GM12878 (cell line): ENCODE data around the gene OR11A1. TPM values are rescaled to one million over a fixed set of nuclear protein-coding genes. Genes with fewer than 3 reads are reported as not detected.
"Not testable (repeated sequence)": the region's sequence is repeated elsewhere in the genome, so short reads cannot be mapped to it uniquely, and the experiment has no call there.

Experiments
- ATAC-seq: fragments of 200-7000 bp; cut with Tn5 transposase; 3 replicates; pipeline ENCODE4 v1.9.1; 2020; ENCODE audit warnings: mild to moderate bottlenecking, moderate library complexity
- BruUV-seq: library from RNA; stranded (reverse); fragments of 400-500 nt; replicated peaks from 2 replicates; lab custom pipeline; 2021; lab: Mats Ljungman, UMichigan
- CTCF ChIA-PET: fragments of 300-600 bp; sonication (Branson Sonifier 250); formaldehyde crosslinking; extraction: SDS; loops from one replicate; lab custom pipeline; 2021; ENCODE audit warnings: inconsistent platforms; lab: Yijun Ruan, JAX
- POLR2A ChIA-PET: fragments of 350-600 bp; formaldehyde crosslinking; extraction: SDS; loops from one replicate; lab custom pipeline; 2021; ENCODE audit warnings: inconsistent platforms; lab: Charles Lee
- RAD21 ChIA-PET: fragments of 300-600 bp; sonication (Branson Sonifier 250); formaldehyde crosslinking; loops from one replicate; lab custom pipeline; 2023; ENCODE audit warnings: antibody characterized with exemption; ENCODE audit not compliant: unreplicated experiment; lab: Charles Lee
- SMC1A ChIA-PET: fragments of 300-600 bp; sonication (Branson Sonifier 250); formaldehyde crosslinking; loops from one replicate; lab custom pipeline; 2023; ENCODE audit not compliant: unreplicated experiment, uncharacterized antibody; lab: Charles Lee
- DNase-seq: peaks from one replicate; pipeline ENCODE4 v3.0.0-alpha.2; 2011; ENCODE audit warnings: low read depth, low spot score
- FAIRE-seq: peaks from 3 replicates; lab custom pipeline; 2011; peaks lifted over from hg19 to GRCh38; lab: Jason Lieb, UNC
- H2AFZ ChIP-seq: 2 replicates; pipeline ENCODE4 v1.6.0; 2011; ENCODE audit warnings: low read depth, low read length, control low read depth; ENCODE audit not compliant: control insufficient read depth
- H3K27ac ChIP-seq: 2 replicates; pipeline ENCODE4 v1.5.1; 2011; ENCODE audit warnings: control low read depth; ENCODE audit not compliant: control insufficient read depth, insufficient read depth
- H3K27me3 ChIP-seq, 2 experiments: replicated peaks in 1 of 2; 2 replicates each; pipeline versions ENCODE4 v1.6.0 to v1.6.1; 2011; ENCODE audit warnings: low read length in 1 of 2; ENCODE audit not compliant: control insufficient read depth in 2 of 2, insufficient read depth in 2 of 2
- H3K36me3 ChIP-seq, 2 experiments: 2 replicates each; pipeline ENCODE4 v1.5.1; 2011; ENCODE audit warnings: low read length in 1 of 2; ENCODE audit not compliant: control insufficient read depth in 2 of 2, insufficient read depth in 2 of 2
- H3K4me1 ChIP-seq: 2 replicates; pipeline ENCODE4 v1.6.1; 2011; ENCODE audit warnings: mild to moderate bottlenecking, low read length, moderate library complexity, mixed read lengths; ENCODE audit not compliant: control insufficient read depth, insufficient read depth
- H3K4me2 ChIP-seq: 2 replicates; pipeline ENCODE4 v1.6.0; 2011; ENCODE audit warnings: control low read depth; ENCODE audit not compliant: control insufficient read depth, insufficient read depth
- H3K4me3 ChIP-seq: fragments of 200-600 bp; sonication (generic); 2 replicates; pipeline ENCODE4 v1.5.1; 2016
- H3K79me2 ChIP-seq: 2 replicates; pipeline ENCODE4 v1.6.0; 2011; ENCODE audit warnings: low read length; ENCODE audit not compliant: control insufficient read depth, insufficient read depth
- H3K9ac ChIP-seq: 2 replicates; pipeline ENCODE4 v1.8.0; 2011; ENCODE audit warnings: low read length, control low read depth, mixed read lengths; ENCODE audit not compliant: control insufficient read depth, insufficient read depth
- H3K9me3 ChIP-seq: replicated peaks from 3 replicates; pipeline ENCODE4 v1.5.1; 2011; ENCODE audit warnings: mild to moderate bottlenecking, low read length; ENCODE audit not compliant: control insufficient read depth, insufficient read depth
- H4K20me1 ChIP-seq: 2 replicates; pipeline ENCODE4 v1.6.0; 2011; ENCODE audit not compliant: control insufficient read depth, insufficient read depth
- KDM1A ChIP-seq: fragments of 200-600 bp; sonication (generic); IDR thresholded peaks from 2 replicates; pipeline ENCODE4 v1.6.1; 2016; ENCODE audit warnings: borderline replicate concordance
- RELB ChIP-seq: fragments of 450-650 bp; IDR thresholded peaks from 2 replicates; pipeline ENCODE4 v1.6.1; 2017; ENCODE audit warnings: low read depth, mild to moderate bottlenecking, moderate library complexity
- SREBF2 ChIP-seq: IDR thresholded peaks from 2 replicates; pipeline ENCODE4 v1.6.1; 2012; ENCODE audit warnings: mild to moderate bottlenecking, low read length
- YBX1 ChIP-seq: fragments of 450-650 bp; IDR thresholded peaks from 2 replicates; pipeline ENCODE4 v1.6.1; 2016; ENCODE audit warnings: antibody characterized with exemption
- ZNF274 ChIP-seq: IDR thresholded peaks from one replicate; pipeline ENCODE4 v1.8.0; 2011; ENCODE audit not compliant: insufficient read length, insufficient read depth
- WGBS: methylation state at CpG from one replicate; pipeline ENCODE4 v1.1.6; 2016; ENCODE audit warnings: low lambda C conversion rate; ENCODE audit not compliant: insufficient replicate concordance, insufficient coverage; ENCODE audit errors: missing lambda C conversion rate; 5-methylcytosine and 5-hydroxymethylcytosine counted together
- in situ Hi-C: fragments of 300-500 bp; cut with MboI; formaldehyde crosslinking; loops from 9 replicates; pipeline ENCODE4 v1.14.3; 2018; ENCODE audit warnings: mixed read lengths
- intact Hi-C: fragments of 100-400 bp; cut with micrococcal nuclease; formaldehyde crosslinking; loops from one replicate; pipeline ENCODE4 v1.14.2; 2022; ENCODE audit not compliant: unreplicated experiment
- polyA plus RNA-seq, 11 experiments: library from polyadenylated mRNA; depleted of rRNA in 4 of 11; unstranded in 6 of 11; stranded (reverse) in 5 of 11; fragments of >200 nt; fragmentation: Nextera tagmentation in 4 of 11; fragmentation: Illumina TruSeq in 1 of 11; extraction: Ambion mirVana in 4 of 11; extraction: Trizol in 1 of 11; gene quantifications; 1 replicate in 1 of 11; 2 replicates in 10 of 11; pipeline versions ENCODE4 v1.2.1 to v1.2.3, GENCODE V29; 2011 to 2016; ENCODE audit warnings: inconsistent platforms in 2 of 11, missing spikeins in 2 of 11, low read depth in 1 of 11
- total RNA-seq, 4 experiments: library from RNA; depleted of rRNA in 3 of 4; stranded (reverse); fragments of >200 nt in 3 of 4; fragmentation: Illumina TruSeq in 1 of 4; extraction: Trizol in 1 of 4; gene quantifications; 2 replicates each; pipeline versions ENCODE4 v1.2.1 to v1.2.3, GENCODE V29; 2013 to 2021

OR11A1 gene
- total and polyA plus RNA-seq, 10 of the 15 experiments (the other 5 are each of a cell fraction or from before 2014, with no cell fraction given): not detected

DNA sequence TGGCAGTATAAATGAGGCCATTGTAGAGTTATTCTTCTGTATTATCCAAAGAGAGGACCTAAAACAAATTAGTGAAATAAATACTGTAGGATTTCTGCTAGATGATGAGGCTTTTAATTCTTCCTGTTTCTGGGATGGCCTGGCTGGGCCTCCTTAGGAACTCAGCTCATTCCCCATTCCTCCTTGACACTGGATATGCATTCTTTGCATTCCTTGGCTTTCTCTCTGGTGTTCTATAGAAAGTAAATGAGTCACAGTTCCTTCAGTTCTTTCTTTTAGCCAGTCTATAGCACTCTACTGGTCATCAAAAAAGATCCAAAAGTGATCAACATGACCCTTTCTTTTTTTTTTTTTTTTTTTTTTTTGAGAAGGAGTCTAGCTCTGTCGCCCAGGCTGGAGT, 9.2 kb downstream of the OR11A1 start:
- Histone ChIP-seq H3K4me3 (no peak overlapping the region), H4K20me1 (no peaks in the 10 kb centered on the region), H3K9ac (no peak overlapping the region), H3K4me2 (no peak overlapping the region), H3K79me2 (no peaks in the 10 kb centered on the region), H3K27me3 (no peaks in the 10 kb centered on the region; a peak in 1 of 4 replicates), H3K9me3 (no peaks in the 10 kb centered on the region; the same call in 2 of the 3 replicates), H2AFZ (no peak overlapping the region), H3K27ac (no peak overlapping the region), H3K4me1 (no peaks in the 10 kb centered on the region), H3K36me3 (no peaks in the 10 kb centered on the region)
- CTCF ChIA-PET: no interaction called here
- TF ChIP-seq RELB (no peak), ZNF274 (no peak), SREBF2 (no peak), YBX1 (no peak), KDM1A (no peak)
- POLR2A ChIA-PET: interaction anchor here (0.7 kb wide), 1 partner anchor 497 kb away, joined by 3 read pairs; no protein-coding TSS in a partner anchor
- no peak for FAIRE-seq
- BruUV-seq: no TSS peak
- ATAC-seq: no peak
- DNase-seq: no peak
- no CpG with 5 or more reads among the region's 1 CpG for WGBS
- in situ Hi-C loops (no loop called here), intact Hi-C loops (no loop called here)
- SMC1A ChIA-PET: no interaction called here
- RAD21 ChIA-PET: no interaction called here

GRCh38 chr6:29444031-29444430, 12.8 kb downstream of the OR11A1 start:
- H3K79me2 ChIP-seq, H3K9ac ChIP-seq, CTCF ChIA-PET, RAD21 ChIA-PET, H4K20me1 ChIP-seq, BruUV-seq, POLR2A ChIA-PET, H2AFZ ChIP-seq, H3K27me3 ChIP-seq, H3K4me3 ChIP-seq, ATAC-seq, intact Hi-C loops, in situ Hi-C loops, FAIRE-seq, DNase-seq, H3K4me2 ChIP-seq, H3K36me3 ChIP-seq, H3K9me3 ChIP-seq, SMC1A ChIA-PET, H3K4me1 ChIP-seq, H3K27ac ChIP-seq: not testable (repeated sequence)
- WGBS: 0% methylated on average over 1 of the region's 1 CpG
